Breast epithelium (tissue), 3 donors: Measurements from ENCODE around the gene ABCC4.

ENCODE experiments used
- POLR2A ChIP-seq: fragments of 450-650 bp; IDR thresholded peaks from one replicate; pipeline ENCODE4 v1.6.1; 2016; ENCODE audit warnings: antibody characterized with exemption, mild to moderate bottlenecking, moderate library complexity
- POLR2AphosphoS5 ChIP-seq, 3 donors: sonication (generic); formaldehyde crosslinking; IDR thresholded peaks; one replicate each; pipeline ENCODE4 v1.6.1; 2017; ENCODE audit warnings: antibody characterized with exemption in 3 of 3
- TF ChIP-seq, protein P1 (sequence below), 3 donors: fragments of 450-650 bp; IDR thresholded peaks; one replicate each; pipeline ENCODE4 v1.5.1; 2016 to 2017; ENCODE audit warnings: antibody characterized with exemption in 3 of 3, mild to moderate bottlenecking in 3 of 3, moderate library complexity in 3 of 3

DNA sequence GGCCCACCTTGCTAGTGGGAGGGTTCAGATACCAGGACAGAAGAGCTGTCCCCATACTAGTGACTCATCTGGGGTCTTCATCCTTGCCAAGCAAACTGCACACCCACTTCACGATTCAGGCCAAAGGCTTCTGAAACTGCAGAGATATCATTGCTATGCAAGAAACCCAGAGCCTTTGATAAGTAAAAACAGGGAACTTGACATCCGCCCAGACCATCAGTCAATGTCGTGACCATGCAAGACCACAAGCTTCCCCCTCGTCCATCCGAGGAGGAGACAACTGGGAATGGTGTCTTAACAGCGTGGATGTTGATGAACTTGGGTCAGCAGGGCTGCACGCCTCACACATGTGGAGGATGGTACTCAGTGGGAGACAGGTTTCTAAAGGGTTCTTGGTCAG is 58.0 kb downstream of the ABCC4 start:
- TF ChIP-seq POLR2A (no peak), POLR2AphosphoS5 (IDR thresholded peaks at IDR 0.05) (no peak)
- TF ChIP-seq, protein P1, sequence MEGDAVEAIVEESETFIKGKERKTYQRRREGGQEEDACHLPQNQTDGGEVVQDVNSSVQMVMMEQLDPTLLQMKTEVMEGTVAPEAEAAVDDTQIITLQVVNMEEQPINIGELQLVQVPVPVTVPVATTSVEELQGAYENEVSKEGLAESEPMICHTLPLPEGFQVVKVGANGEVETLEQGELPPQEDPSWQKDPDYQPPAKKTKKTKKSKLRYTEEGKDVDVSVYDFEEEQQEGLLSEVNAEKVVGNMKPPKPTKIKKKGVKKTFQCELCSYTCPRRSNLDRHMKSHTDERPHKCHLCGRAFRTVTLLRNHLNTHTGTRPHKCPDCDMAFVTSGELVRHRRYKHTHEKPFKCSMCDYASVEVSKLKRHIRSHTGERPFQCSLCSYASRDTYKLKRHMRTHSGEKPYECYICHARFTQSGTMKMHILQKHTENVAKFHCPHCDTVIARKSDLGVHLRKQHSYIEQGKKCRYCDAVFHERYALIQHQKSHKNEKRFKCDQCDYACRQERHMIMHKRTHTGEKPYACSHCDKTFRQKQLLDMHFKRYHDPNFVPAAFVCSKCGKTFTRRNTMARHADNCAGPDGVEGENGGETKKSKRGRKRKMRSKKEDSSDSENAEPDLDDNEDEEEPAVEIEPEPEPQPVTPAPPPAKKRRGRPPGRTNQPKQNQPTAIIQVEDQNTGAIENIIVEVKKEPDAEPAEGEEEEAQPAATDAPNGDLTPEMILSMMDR (IDR thresholded peaks at IDR 0.05) = no peak
